ENCODE data around the gene PPP1R9A.

GRCh38 chr7:95201727-95202126 lies 294.3 kb downstream of the PPP1R9A start:
- TF ChIP-seq, protein P1, sequence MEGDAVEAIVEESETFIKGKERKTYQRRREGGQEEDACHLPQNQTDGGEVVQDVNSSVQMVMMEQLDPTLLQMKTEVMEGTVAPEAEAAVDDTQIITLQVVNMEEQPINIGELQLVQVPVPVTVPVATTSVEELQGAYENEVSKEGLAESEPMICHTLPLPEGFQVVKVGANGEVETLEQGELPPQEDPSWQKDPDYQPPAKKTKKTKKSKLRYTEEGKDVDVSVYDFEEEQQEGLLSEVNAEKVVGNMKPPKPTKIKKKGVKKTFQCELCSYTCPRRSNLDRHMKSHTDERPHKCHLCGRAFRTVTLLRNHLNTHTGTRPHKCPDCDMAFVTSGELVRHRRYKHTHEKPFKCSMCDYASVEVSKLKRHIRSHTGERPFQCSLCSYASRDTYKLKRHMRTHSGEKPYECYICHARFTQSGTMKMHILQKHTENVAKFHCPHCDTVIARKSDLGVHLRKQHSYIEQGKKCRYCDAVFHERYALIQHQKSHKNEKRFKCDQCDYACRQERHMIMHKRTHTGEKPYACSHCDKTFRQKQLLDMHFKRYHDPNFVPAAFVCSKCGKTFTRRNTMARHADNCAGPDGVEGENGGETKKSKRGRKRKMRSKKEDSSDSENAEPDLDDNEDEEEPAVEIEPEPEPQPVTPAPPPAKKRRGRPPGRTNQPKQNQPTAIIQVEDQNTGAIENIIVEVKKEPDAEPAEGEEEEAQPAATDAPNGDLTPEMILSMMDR (IDR thresholded peaks at IDR 0.05), result no peak
- no peak for TF ChIP-seq POLR2A (IDR thresholded peaks at IDR 0.05)
